NCI-H82 treated with DMSO at 0.1 percent for 48 hours (cell line): ENCODE data around the gene WASL.
"Not testable (repeated sequence)": the region's sequence is repeated elsewhere in the genome, so short reads cannot be mapped to it uniquely, and the experiment has no call there.

Experiments
- DNase-seq: peaks from one replicate; lab custom pipeline; 2025; ENCODE audit not compliant: unreplicated experiment; lab: John Stamatoyannopoulos, UW

Gene WASL

DNA sequence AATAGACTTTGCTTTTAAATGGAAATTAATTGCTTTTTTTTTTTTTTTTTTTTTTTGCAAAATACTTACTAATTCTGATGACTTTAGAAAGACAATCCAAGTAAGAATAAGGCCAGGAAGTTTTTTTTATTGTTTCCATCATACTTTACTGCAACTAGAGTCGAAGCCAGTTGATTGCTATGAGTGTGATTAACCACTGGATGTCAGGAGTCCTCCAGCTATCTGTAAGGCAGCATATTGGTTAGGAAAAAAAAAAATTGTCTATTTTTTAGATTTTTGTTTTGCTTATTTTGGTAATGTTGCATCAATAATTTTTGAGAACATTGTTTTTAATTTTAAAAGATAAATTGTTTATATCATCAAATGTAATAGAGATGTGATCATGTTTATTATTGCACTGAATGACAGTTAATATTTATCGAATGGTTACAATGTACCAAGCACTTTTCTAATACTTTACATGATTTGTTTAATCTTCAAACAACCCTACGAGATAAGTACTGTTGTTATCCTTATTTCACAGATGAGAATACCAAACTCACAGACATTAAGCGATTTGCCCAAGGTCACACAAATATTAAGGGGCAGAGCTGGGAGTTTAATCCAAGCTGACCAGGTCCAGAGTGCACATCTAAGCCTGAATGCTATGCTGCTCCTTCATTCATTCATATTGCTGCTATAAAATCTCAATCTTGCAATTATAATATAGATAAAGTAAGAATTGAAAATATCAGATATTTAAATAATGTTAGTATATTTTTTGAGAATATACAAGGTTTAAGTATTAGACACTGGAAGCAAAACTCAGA, 113.0 kb downstream of the WASL start:
- DNase-seq, result peak; percentile 25

DNA sequence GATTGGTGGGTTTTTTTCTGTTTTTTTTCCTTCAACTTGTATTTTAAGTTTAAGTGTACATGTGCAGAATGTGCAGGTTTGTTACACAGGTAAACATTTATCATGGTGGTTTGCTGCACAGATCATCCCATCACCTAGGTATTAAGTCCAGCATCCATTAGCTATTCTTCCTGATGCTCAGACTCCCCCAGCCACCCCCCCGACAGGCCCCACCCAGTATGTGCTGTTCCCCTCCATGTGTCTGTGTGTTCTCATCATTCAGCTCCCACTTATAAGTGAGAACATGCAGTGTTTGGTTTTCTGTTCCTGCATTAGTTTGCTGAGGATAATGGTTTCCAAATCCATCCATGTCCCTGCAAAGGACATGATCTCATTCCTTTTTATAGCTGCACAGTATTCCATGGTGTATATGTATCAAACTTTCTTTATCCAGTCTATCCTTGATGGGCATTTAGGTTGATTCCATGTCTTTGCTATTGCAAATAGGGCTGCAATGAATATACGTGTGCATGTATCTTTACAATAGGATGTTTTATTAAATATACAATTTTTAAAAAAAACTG, 114.7 kb downstream of the WASL start:
- DNase-seq, result not testable (repeated sequence)

DNA sequence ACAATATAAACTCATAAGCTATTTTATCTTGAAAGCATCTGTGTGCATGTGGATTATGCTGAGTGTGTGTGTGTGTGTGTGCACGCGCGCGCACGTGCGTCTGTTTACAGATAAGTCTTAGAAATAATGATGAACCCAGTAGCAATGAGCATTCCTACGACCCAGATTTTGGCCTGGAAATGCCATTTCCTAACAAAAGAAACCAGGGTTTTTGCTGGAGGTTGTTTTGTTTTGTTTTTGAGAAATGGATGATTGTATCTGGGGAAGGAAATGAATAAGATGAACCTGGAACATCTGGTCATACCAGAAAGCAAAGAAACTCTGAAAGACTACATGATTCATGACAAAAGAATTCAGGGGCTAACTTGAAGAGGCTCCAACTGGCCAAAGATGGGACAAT, 115.2 kb downstream of the WASL start:
- DNase-seq, result no peak

DNA sequence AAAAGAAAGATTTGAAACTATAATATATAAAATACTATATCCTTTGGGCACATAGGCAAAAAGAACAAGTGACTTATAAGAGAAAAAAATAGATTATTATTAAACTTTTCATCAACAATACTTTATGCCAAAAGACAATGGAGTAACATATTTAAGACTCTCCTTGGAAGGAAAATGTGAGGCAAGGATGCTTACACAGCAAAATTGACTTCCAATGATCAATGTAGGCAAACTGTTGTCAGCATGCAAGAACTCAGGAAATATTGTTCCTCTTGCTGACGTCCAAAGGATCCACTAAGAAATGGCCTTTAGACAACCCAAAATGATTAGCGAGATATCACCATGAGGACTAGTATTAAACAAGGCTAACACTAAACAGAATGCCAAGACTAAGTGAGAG, 116.0 kb downstream of the WASL start:
- DNase-seq, result no peak
